ENCODE data around the gene METTL13.
"Not testable (repeated sequence)": the region's sequence is repeated elsewhere in the genome, so short reads cannot be mapped to it uniquely, and the experiment has no call there.

The METTL13 gene

GRCh38 chr1:171772312-171772711, 9.1 kb upstream of the METTL13 start:
- DNase-seq, result no peak

GRCh38 chr1:171780583-171781175, 781 bp upstream of the METTL13 start:
- no peak for DNase-seq

GRCh38 chr1:171783816-171784530, 2.5 kb downstream of the METTL13 start:
- no peak for DNase-seq

GRCh38 chr1:171784784-171785183, 3.3 kb downstream of the METTL13 start:
- no peak for DNase-seq

GRCh38 chr1:171785766-171786165, 4.3 kb downstream of the METTL13 start:
- DNase-seq, result no peak

GRCh38 chr1:171786534-171786933, 5.1 kb downstream of the METTL13 start:
- DNase-seq, result no peak

- DNase-seq, result no peak
Measured at GRCh38 chr1:171787686-171788480, 6.4 kb downstream of the METTL13 start.

- DNase-seq, result no peak
Measured at GRCh38 chr1:171788696-171789095, 7.2 kb downstream of the METTL13 start.

GRCh38 chr1:171790318-171790717, 8.9 kb downstream of the METTL13 start:
- no peak for DNase-seq

- no peak for DNase-seq
Measured at GRCh38 chr1:171792656-171793369, 11.4 kb downstream of the METTL13 start.

GRCh38 chr1:171793636-171794035, 12.2 kb downstream of the METTL13 start:
- DNase-seq, result no peak

- DNase-seq, result no peak
Measured at GRCh38 chr1:171794085-171794484, 12.6 kb downstream of the METTL13 start.

- DNase-seq, result no peak
Measured at GRCh38 chr1:171796592-171796991, 15.1 kb downstream of the METTL13 start.

GRCh38 chr1:171798311-171798710, 16.9 kb downstream of the METTL13 start:
- DNase-seq, result no peak

- no peak for DNase-seq
Measured at GRCh38 chr1:171798765-171799164, 17.3 kb downstream of the METTL13 start.

GRCh38 chr1:171799166-171799565, 17.7 kb downstream of the METTL13 start:
- DNase-seq, result no peak

- DNase-seq, result not testable (repeated sequence)
Measured at GRCh38 chr1:171799698-171800097, 18.2 kb downstream of the METTL13 start.

GRCh38 chr1:171800342-171800741, 18.9 kb downstream of the METTL13 start:
- no peak for DNase-seq

- no peak for DNase-seq
Measured at GRCh38 chr1:171800851-171801250, 19.4 kb downstream of the METTL13 start.

- DNase-seq, result peak; percentile 33
Measured at GRCh38 chr1:171801487-171801891, 20.0 kb downstream of the METTL13 start.

- DNase-seq, result no peak
Measured at GRCh38 chr1:171802207-171802606, 20.7 kb downstream of the METTL13 start.

GRCh38 chr1:171803045-171803444, 21.6 kb downstream of the METTL13 start:
- no peak for DNase-seq

GRCh38 chr1:171803461-171804022, 22.1 kb downstream of the METTL13 start:
- no peak for DNase-seq
